BLaER1 (cell line): Measurements from ENCODE around the gene ARHGEF28.

Experiments used
- H3K27ac ChIP-seq: shearing (Covaris generic); formaldehyde crosslinking; 2 replicates; pipeline ENCODE4 v1.8.1; 2022
- H3K27me3 ChIP-seq: shearing (Covaris generic); formaldehyde crosslinking; 2 replicates; pipeline ENCODE4 v1.8.1; 2022
- H3K36me3 ChIP-seq: shearing (Covaris generic); formaldehyde crosslinking; 2 replicates; pipeline ENCODE4 v1.8.1; 2022
- H3K4me1 ChIP-seq: shearing (Covaris generic); formaldehyde crosslinking; 2 replicates; pipeline ENCODE4 v1.8.1; 2022
- H3K4me2 ChIP-seq: shearing (Covaris generic); formaldehyde crosslinking; 2 replicates; pipeline ENCODE4 v1.8.1; 2022
- H3K4me3 ChIP-seq: shearing (Covaris generic); formaldehyde crosslinking; 2 replicates; pipeline ENCODE4 v1.8.1; 2022
- H3K9ac ChIP-seq: shearing (Covaris generic); formaldehyde crosslinking; 2 replicates; pipeline ENCODE4 v1.8.1; 2022
- H3K9me3 ChIP-seq: shearing (Covaris generic); formaldehyde crosslinking; 2 replicates; pipeline ENCODE4 v1.8.1; 2022
- H4K20me1 ChIP-seq: shearing (Covaris generic); formaldehyde crosslinking; 2 replicates; pipeline ENCODE4 v1.8.1; 2022
- Cebpa-rat ChIP-seq: shearing (Covaris generic); IDR thresholded peaks from 2 replicates; pipeline ENCODE4 v1.8.1; 2022

ARHGEF28 gene

GRCh38 chr5:73702951-73703350, 77.0 kb downstream of the ARHGEF28 start:
- no peaks in the 10 kb centered on the region for H3K9me3 ChIP-seq
- TF ChIP-seq Cebpa-rat = no peak

GRCh38 chr5:73705364-73705763, 79.4 kb downstream of the ARHGEF28 start:
- H4K20me1 ChIP-seq = no peaks in the 10 kb centered on the region
- H3K4me1 ChIP-seq = no peaks in the 10 kb centered on the region
- no peaks in the 10 kb centered on the region for H3K36me3 ChIP-seq
- H3K4me3 ChIP-seq = no peak overlapping the region
- H3K9me3 ChIP-seq = peaks cover 9% of the 10 kb centered on the region
- H3K27me3 ChIP-seq = no peaks in the 10 kb centered on the region
- H3K4me2 ChIP-seq = no peak overlapping the region
- TF ChIP-seq Cebpa-rat = no peak
- no peak overlapping the region for H3K27ac ChIP-seq
- H3K9ac ChIP-seq = no peak overlapping the region

More at GRCh38 chr5:73702951-73703350, 77.0 kb downstream of the ARHGEF28 start:
- no peak overlapping the region for H3K4me3 ChIP-seq
- H3K4me1 ChIP-seq = no peaks in the 10 kb centered on the region
- H3K9ac ChIP-seq = no peak overlapping the region
- no peaks in the 10 kb centered on the region for H4K20me1 ChIP-seq
- H3K36me3 ChIP-seq = no peaks in the 10 kb centered on the region
- H3K27ac ChIP-seq = no peak overlapping the region
- H3K27me3 ChIP-seq = no peaks in the 10 kb centered on the region
- no peak overlapping the region for H3K4me2 ChIP-seq

- Histone ChIP-seq H3K27me3 (no peaks in the 10 kb centered on the region), H3K9ac (no peak overlapping the region), H4K20me1 (no peaks in the 10 kb centered on the region), H3K9me3 (peaks cover 9% of the 10 kb centered on the region), H3K4me2 (no peak overlapping the region), H3K27ac (no peak overlapping the region), H3K4me3 (no peak overlapping the region), H3K36me3 (no peaks in the 10 kb centered on the region), H3K4me1 (no peaks in the 10 kb centered on the region)
- no peak for TF ChIP-seq Cebpa-rat
These were observed 81.0 kb downstream of the ARHGEF28 start for GRCh38 chr5:73706963-73707362.

- no peak overlapping the region for H3K4me3 ChIP-seq
- TF ChIP-seq Cebpa-rat = no peak
- H3K4me1 ChIP-seq = no peaks in the 10 kb centered on the region
- no peaks in the 10 kb centered on the region for H3K27me3 ChIP-seq
- H3K9me3 ChIP-seq = peaks cover 9% of the 10 kb centered on the region
- no peak overlapping the region for H3K4me2 ChIP-seq
- no peaks in the 10 kb centered on the region for H4K20me1 ChIP-seq
- H3K27ac ChIP-seq = no peak overlapping the region
- no peaks in the 10 kb centered on the region for H3K36me3 ChIP-seq
- H3K9ac ChIP-seq = no peak overlapping the region
These were observed 83.6 kb downstream of the ARHGEF28 start for GRCh38 chr5:73709536-73710129.

- Histone ChIP-seq H3K27ac (no peak overlapping the region), H3K9ac (no peak overlapping the region), H3K4me2 (no peak overlapping the region), H3K4me3 (no peak overlapping the region), H3K27me3 (no peaks in the 10 kb centered on the region), H3K4me1 (no peaks in the 10 kb centered on the region), H4K20me1 (no peaks in the 10 kb centered on the region), H3K36me3 (no peaks in the 10 kb centered on the region), H3K9me3 (no peaks in the 10 kb centered on the region)
- TF ChIP-seq Cebpa-rat = no peak
These were observed 90.3 kb downstream of the ARHGEF28 start for GRCh38 chr5:73716284-73716808.

GRCh38 chr5:73718762-73719161, 92.8 kb downstream of the ARHGEF28 start:
- Histone ChIP-seq H3K27ac (no peak overlapping the region), H3K27me3 (no peaks in the 10 kb centered on the region), H3K36me3 (no peaks in the 10 kb centered on the region), H4K20me1 (no peaks in the 10 kb centered on the region), H3K4me2 (no peak overlapping the region), H3K9me3 (no peaks in the 10 kb centered on the region), H3K4me3 (no peak overlapping the region), H3K4me1 (no peaks in the 10 kb centered on the region), H3K9ac (no peak overlapping the region)
- TF ChIP-seq Cebpa-rat = no peak

GRCh38 chr5:73719632-73720031, 93.6 kb downstream of the ARHGEF28 start:
- H3K36me3 ChIP-seq = no peaks in the 10 kb centered on the region
- H4K20me1 ChIP-seq = no peaks in the 10 kb centered on the region
- no peaks in the 10 kb centered on the region for H3K4me1 ChIP-seq
- H3K9me3 ChIP-seq = no peaks in the 10 kb centered on the region
- no peak overlapping the region for H3K27ac ChIP-seq
- no peak overlapping the region for H3K4me2 ChIP-seq
- H3K27me3 ChIP-seq = no peaks in the 10 kb centered on the region
- no peak overlapping the region for H3K4me3 ChIP-seq
- no peak for TF ChIP-seq Cebpa-rat
- H3K9ac ChIP-seq = no peak overlapping the region

GRCh38 chr5:73722231-73722630, 96.2 kb downstream of the ARHGEF28 start:
- TF ChIP-seq Cebpa-rat = no peak
- no peak overlapping the region for H3K4me3 ChIP-seq
- no peaks in the 10 kb centered on the region for H3K36me3 ChIP-seq
- no peak overlapping the region for H3K4me2 ChIP-seq
- H3K4me1 ChIP-seq = no peaks in the 10 kb centered on the region
- H3K27me3 ChIP-seq = no peaks in the 10 kb centered on the region
- no peaks in the 10 kb centered on the region for H4K20me1 ChIP-seq
- H3K9ac ChIP-seq = no peak overlapping the region
- H3K9me3 ChIP-seq = no peaks in the 10 kb centered on the region
- no peak overlapping the region for H3K27ac ChIP-seq

- Histone ChIP-seq H3K9me3 (no peaks in the 10 kb centered on the region), H3K36me3 (no peaks in the 10 kb centered on the region), H3K4me2 (no peak overlapping the region), H3K4me3 (no peak overlapping the region), H3K9ac (no peak overlapping the region), H3K4me1 (no peaks in the 10 kb centered on the region), H3K27ac (no peak overlapping the region), H4K20me1 (no peaks in the 10 kb centered on the region), H3K27me3 (no peaks in the 10 kb centered on the region)
- no peak for TF ChIP-seq Cebpa-rat
These were observed 100.1 kb downstream of the ARHGEF28 start for GRCh38 chr5:73726071-73726470.

GRCh38 chr5:73726606-73727231, 100.7 kb downstream of the ARHGEF28 start:
- Histone ChIP-seq H3K27me3 (no peaks in the 10 kb centered on the region), H3K4me1 (no peaks in the 10 kb centered on the region), H3K9ac (no peak overlapping the region), H3K9me3 (no peaks in the 10 kb centered on the region), H3K4me2 (no peak overlapping the region), H3K27ac (no peak overlapping the region), H4K20me1 (no peaks in the 10 kb centered on the region), H3K36me3 (no peaks in the 10 kb centered on the region), H3K4me3 (no peak overlapping the region)
- TF ChIP-seq Cebpa-rat = no peak
